HepG2 (cell line): Measurements from ENCODE around the gene ZFP62. TPM values are rescaled to one million over a fixed set of nuclear protein-coding genes. Genes with fewer than 3 reads are reported as not detected.

Experiments
- AKNA ChIP-seq: sonication (generic); formaldehyde crosslinking; IDR thresholded peaks from 2 replicates; pipeline ENCODE4 v1.4.0; 2020; ENCODE audit warnings: missing genetic modification reagents, borderline replicate concordance
- FOXC1 ChIP-seq: sonication (generic); formaldehyde crosslinking; IDR thresholded peaks from 2 replicates; pipeline ENCODE4 v1.8.0; 2022; ENCODE audit warnings: mild to moderate bottlenecking, missing genetic modification reagents, borderline replicate concordance
- FOXO1 ChIP-seq: sonication (generic); formaldehyde crosslinking; IDR thresholded peaks from 2 replicates; pipeline ENCODE4 v1.4.0; 2020; ENCODE audit warnings: missing genetic modification reagents
- GABPA ChIP-seq, 2 experiments: IDR thresholded peaks; 2 replicates each; pipeline ENCODE4 v1.6.1; 2011 to 2016; ENCODE audit warnings: low read depth in 2 of 2, low read length in 1 of 2, missing biosample characterization in 1 of 2, missing genetic modification characterization in 1 of 2
- HNRNPL ChIP-seq: fragments of 200-400 bp; formaldehyde crosslinking; IDR thresholded peaks from 2 replicates; pipeline ENCODE4 v1.6.1; 2017; ENCODE audit warnings: mild to moderate bottlenecking, low read depth, low read length
- KDM3A ChIP-seq: IDR thresholded peaks from 2 replicates; pipeline ENCODE4 v1.6.1; 2018; ENCODE audit warnings: low read depth, missing compliant biosample characterization
- KMT2A ChIP-seq: sonication (generic); formaldehyde crosslinking; IDR thresholded peaks from 2 replicates; pipeline ENCODE4 v1.4.0; 2020; ENCODE audit warnings: missing genetic modification reagents
- NR0B2 ChIP-seq: sonication (generic); formaldehyde crosslinking; IDR thresholded peaks from 2 replicates; pipeline ENCODE4 v1.4.0; 2020; ENCODE audit warnings: mild to moderate bottlenecking, missing genetic modification reagents
- PCBP2 ChIP-seq: fragments of 200-400 bp; formaldehyde crosslinking; optimal IDR thresholded peaks from 2 replicates; pipeline ENCODE3; 2018; ENCODE audit warnings: low read length, low read depth; ENCODE audit not compliant: poor library complexity, severe bottlenecking
- PLSCR1 ChIP-seq: sonication (generic); formaldehyde crosslinking; IDR thresholded peaks from 2 replicates; pipeline ENCODE4 v1.5.0; 2020; ENCODE audit warnings: missing genetic modification reagents, mild to moderate bottlenecking, borderline replicate concordance
- SP5 ChIP-seq: IDR thresholded peaks from 2 replicates; pipeline ENCODE4 v1.6.1; 2016; ENCODE audit warnings: low read depth, borderline replicate concordance
- TCF7 ChIP-seq: sonication (generic); IDR thresholded peaks from 2 replicates; pipeline ENCODE4 v1.6.1; 2016; ENCODE audit warnings: antibody characterized with exemption, low read depth
- ZBTB21 ChIP-seq: sonication (generic); formaldehyde crosslinking; IDR thresholded peaks from 2 replicates; pipeline ENCODE4 v1.4.0; 2020; ENCODE audit warnings: missing genetic modification reagents
- ZMYM4 ChIP-seq: sonication (generic); formaldehyde crosslinking; IDR thresholded peaks from 2 replicates; pipeline ENCODE4 v1.8.1; 2023; ENCODE audit warnings: mild to moderate bottlenecking, missing genetic modification reagents
- ZNF224 ChIP-seq: sonication (generic); formaldehyde crosslinking; IDR thresholded peaks from 2 replicates; pipeline ENCODE4 v1.5.0; 2020; ENCODE audit warnings: mild to moderate bottlenecking, missing genetic modification reagents
- ZNF350 ChIP-seq: sonication (generic); formaldehyde crosslinking; IDR thresholded peaks from 2 replicates; pipeline ENCODE4 v1.4.0; 2020; ENCODE audit warnings: mild to moderate bottlenecking, low read depth, missing genetic modification reagents, borderline replicate concordance
- ZNF501 ChIP-seq: sonication (generic); formaldehyde crosslinking; IDR thresholded peaks from 2 replicates; pipeline ENCODE4 v1.5.1; 2020; ENCODE audit warnings: mild to moderate bottlenecking, moderate library complexity, missing genetic modification reagents
- ZNF530 ChIP-seq: sonication (generic); formaldehyde crosslinking; IDR thresholded peaks from 2 replicates; pipeline ENCODE4 v1.5.0; 2020; ENCODE audit warnings: low read depth, mild to moderate bottlenecking, missing genetic modification reagents
- ZNF710 ChIP-seq: sonication (generic); formaldehyde crosslinking; IDR thresholded peaks from 2 replicates; pipeline ENCODE4 v1.5.0; 2020; ENCODE audit warnings: mild to moderate bottlenecking, missing genetic modification reagents, borderline replicate concordance
- ZNF883 ChIP-seq: sonication (generic); formaldehyde crosslinking; IDR thresholded peaks from 2 replicates; pipeline ENCODE4 v1.5.1; 2020; ENCODE audit warnings: mild to moderate bottlenecking, missing genetic modification reagents; ENCODE audit errors: not compliant biosample characterization
- polyA plus RNA-seq, 8 experiments: library from polyadenylated mRNA; depleted of rRNA in 3 of 8; stranded (reverse) in 7 of 8; unstranded in 1 of 8; fragments of >200 nt; fragmentation: Illumina TruSeq in 4 of 8; extraction: Trizol in 4 of 8; gene quantifications; 2 replicates each; pipeline versions ENCODE4 v1.2.1 to v1.2.3, GENCODE V29; 2011 to 2016; ENCODE audit warnings: low read depth in 4 of 8, missing spikeins in 1 of 8, mixed read lengths in 1 of 8; ENCODE audit not compliant: insufficient read depth in 1 of 8
- total RNA-seq, 5 experiments: library from RNA; depleted of rRNA; stranded (reverse); fragments of >200 nt; fragmentation: Illumina TruSeq; extraction: Trizol; gene quantifications; 2 replicates each; pipeline ENCODE4 v1.2.3, GENCODE V29; 2016; ENCODE audit warnings: low read depth in 1 of 5

The ZFP62 gene
- total and polyA plus RNA-seq, 2 of the 13 experiments (the other 11 are each of a cell fraction or from before 2014, with no cell fraction given), result 8.2 to 19.4 TPM

- TF ChIP-seq GABPA (IDR thresholded peaks at IDR 0.05; ENCODE audit: low read depth, low read length) (peak; percentile 86), GABPA (CRISPR knock-in tag; IDR thresholded peaks at IDR 0.05; ENCODE audit: low read depth) (peak; percentile 90), FOXO1 (CRISPR knock-in tag) (peak; percentile 61), PLSCR1 (no peak), PCBP2 (no peak), ZMYM4 (CRISPR knock-in tag) (peak; percentile 77; the same call in 1 of the 2 replicates), HNRNPL (0 out of 2 replicates have a peak, but pooled peaks have one; percentile 46), ZNF530 (CRISPR knock-in tag) (no peak), ZNF350 (CRISPR knock-in tag) (peak; percentile 17; the same call in 1 of the 2 replicates), TCF7 (no peak), KMT2A (0 out of 2 replicates have a peak, but pooled peaks have one; percentile 46), ZNF501 (peak; percentile 85), FOXC1 (CRISPR knock-in tag) (peak; percentile 60; the same call in 1 of the 2 replicates), SP5 (CRISPR knock-in tag) (no peak; the same call in 1 of the 2 replicates), NR0B2 (CRISPR knock-in tag) (peak; percentile 63), ZNF224 (CRISPR knock-in tag) (no peak), AKNA (CRISPR knock-in tag) (no peak), ZNF883 (peak; percentile 80), ZNF710 (no peak), KDM3A (CRISPR knock-in tag) (no peak), ZBTB21 (CRISPR knock-in tag) (no peak)
Measured at GRCh38 chr5:180860887-180861822, at the start of gene ZFP62 (continued).
